Tibial artery (tissue), 4 donors: ENCODE measurements around the gene ETF1.

Source experiments
- DNase-seq, 2 donors: peaks; one replicate each; pipeline ENCODE4 v3.0.0-alpha.2; 2019
- H3K27ac ChIP-seq, 2 donors: fragments of 200-600 bp; sonication (generic) in 1 of 2; 1 replicate in 1 of 2; 2 replicates in 1 of 2; pipeline ENCODE4 v1.5.1; 2018 to 2019; ENCODE audit warnings: mild to moderate bottlenecking in 1 of 2
- H3K27me3 ChIP-seq, 2 donors: fragments of 200-600 bp; sonication (generic) in 1 of 2; one replicate each; pipeline versions ENCODE4 v1.5.1 to v1.6.0; 2016 to 2019
- H3K36me3 ChIP-seq, 3 donors: fragments of 200-600 bp; sonication (generic) in 2 of 3; one replicate each; pipeline ENCODE4 v1.5.1; 2016 to 2019; ENCODE audit warnings: mild to moderate bottlenecking in 2 of 3
- H3K4me1 ChIP-seq, 4 donors: fragments of 200-600 bp; sonication (generic) in 2 of 4; 1 replicate in 3 of 4; 2 replicates in 1 of 4; pipeline ENCODE4 v1.5.1; 2016 to 2019
- H3K4me3 ChIP-seq, 2 donors: fragments of 200-600 bp; sonication (generic) in 1 of 2; 1 replicate in 1 of 2; 2 replicates in 1 of 2; pipeline ENCODE4 v1.5.1; 2018 to 2019; ENCODE audit warnings: mild to moderate bottlenecking in 2 of 2
- H3K9me3 ChIP-seq, 3 donors: fragments of 200-600 bp; sonication (generic) in 1 of 3; one replicate each; pipeline ENCODE4 v1.5.1; 2016 to 2019
- intact Hi-C: fragments of 100-400 bp; cut with DNase I; formaldehyde crosslinking; loops from one replicate; pipeline ENCODE4 v1.15.0; 2023; ENCODE audit warnings: low total_unique reads
- TF ChIP-seq, protein P1 (sequence below), 2 experiments: fragments of 200-600 bp in 1 of 2; fragments of 450-650 bp in 1 of 2; IDR thresholded peaks; one replicate each; pipeline ENCODE4 v1.5.1; 2017 to 2019; ENCODE audit warnings: antibody characterized with exemption in 2 of 2, mild to moderate bottlenecking in 1 of 2, moderate library complexity in 1 of 2

The ETF1 gene

DNA sequence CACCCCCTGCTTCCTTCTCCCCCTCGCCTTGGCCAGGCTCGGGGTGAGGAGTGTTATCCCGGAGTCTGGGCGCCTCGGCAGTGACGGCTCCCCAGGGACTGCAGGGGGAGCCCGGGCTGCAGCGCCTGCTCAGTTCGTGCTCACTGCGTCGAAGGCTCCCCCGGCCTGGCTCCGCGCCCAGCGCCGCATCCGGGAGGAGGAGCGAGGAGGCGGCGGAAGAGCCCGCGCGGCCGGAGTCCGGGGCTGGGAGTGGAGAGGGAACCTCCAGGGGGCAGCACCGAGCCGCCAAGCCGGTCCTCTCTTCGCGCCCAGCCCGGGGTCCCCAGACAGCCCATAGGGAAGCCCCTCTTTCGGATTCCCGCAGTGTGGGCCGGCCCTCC, 79.0 kb downstream of the ETF1 start:
- peaks cover 0 to 44% (median 31%) of the 10 kb centered on the region in 4 donors for H3K4me1 ChIP-seq
- H3K27ac ChIP-seq = peak overlapping the region; percentile 93 to 95
- peaks cover 0 to 13% (median 10%) of the 10 kb centered on the region in 3 donors for H3K36me3 ChIP-seq
- no peaks in the 10 kb centered on the region for H3K9me3 ChIP-seq
- intact Hi-C loops = loop anchor here (2.0 kb wide), 1 partner anchor 79 kb away; the partner anchor contains the start of gene ETF1
- DNase-seq = peak; percentile 92 to 97
- peak overlapping the region; percentile 60 to 85 for H3K4me3 ChIP-seq
- H3K27me3 ChIP-seq = no peaks in the 10 kb centered on the region
- TF ChIP-seq, protein P1, sequence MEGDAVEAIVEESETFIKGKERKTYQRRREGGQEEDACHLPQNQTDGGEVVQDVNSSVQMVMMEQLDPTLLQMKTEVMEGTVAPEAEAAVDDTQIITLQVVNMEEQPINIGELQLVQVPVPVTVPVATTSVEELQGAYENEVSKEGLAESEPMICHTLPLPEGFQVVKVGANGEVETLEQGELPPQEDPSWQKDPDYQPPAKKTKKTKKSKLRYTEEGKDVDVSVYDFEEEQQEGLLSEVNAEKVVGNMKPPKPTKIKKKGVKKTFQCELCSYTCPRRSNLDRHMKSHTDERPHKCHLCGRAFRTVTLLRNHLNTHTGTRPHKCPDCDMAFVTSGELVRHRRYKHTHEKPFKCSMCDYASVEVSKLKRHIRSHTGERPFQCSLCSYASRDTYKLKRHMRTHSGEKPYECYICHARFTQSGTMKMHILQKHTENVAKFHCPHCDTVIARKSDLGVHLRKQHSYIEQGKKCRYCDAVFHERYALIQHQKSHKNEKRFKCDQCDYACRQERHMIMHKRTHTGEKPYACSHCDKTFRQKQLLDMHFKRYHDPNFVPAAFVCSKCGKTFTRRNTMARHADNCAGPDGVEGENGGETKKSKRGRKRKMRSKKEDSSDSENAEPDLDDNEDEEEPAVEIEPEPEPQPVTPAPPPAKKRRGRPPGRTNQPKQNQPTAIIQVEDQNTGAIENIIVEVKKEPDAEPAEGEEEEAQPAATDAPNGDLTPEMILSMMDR (IDR thresholded peaks at IDR 0.05) = peak; percentile 93 to 94

DNA sequence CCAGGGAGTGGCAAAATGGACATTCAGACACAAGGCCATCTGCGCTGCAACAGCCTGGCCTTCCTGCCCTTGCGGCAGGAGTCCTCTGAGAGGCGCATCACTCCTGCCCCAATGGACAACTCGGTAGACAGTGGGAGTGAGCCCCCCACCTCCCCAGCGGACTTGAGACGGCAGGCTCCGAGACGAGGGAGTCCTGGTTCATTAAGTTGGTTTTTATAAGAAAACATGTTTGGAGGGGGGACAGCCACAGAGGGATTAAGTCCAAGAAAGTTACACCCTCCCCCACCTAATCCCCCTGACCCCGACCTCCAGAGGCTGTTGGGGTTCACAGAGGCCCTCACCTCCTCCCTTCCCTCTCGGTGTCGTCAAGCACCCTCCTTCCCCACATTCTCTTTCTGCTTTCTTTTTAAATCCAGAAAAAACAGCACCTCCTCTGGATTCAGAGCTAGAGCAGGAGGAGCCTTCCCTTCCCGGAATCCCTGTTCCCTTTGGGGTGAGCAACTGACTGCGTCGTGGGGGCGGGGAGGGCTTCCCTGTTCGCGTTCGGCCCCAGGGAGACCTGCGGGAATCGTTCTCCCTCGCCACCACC, 79.5 kb downstream of the ETF1 start:
- intact Hi-C loops = loop anchor here (2.0 kb wide), 1 partner anchor 79 kb away; the partner anchor contains the start of gene ETF1
- H3K4me1 ChIP-seq = peaks cover 0 to 47% (median 33%) of the 10 kb centered on the region in 4 donors
- peak overlapping the region; percentile 93 to 95 for H3K27ac ChIP-seq
- H3K9me3 ChIP-seq = no peaks in the 10 kb centered on the region
- peak overlapping the region; percentile 60 to 85 for H3K4me3 ChIP-seq
- no peak for DNase-seq
- H3K36me3 ChIP-seq = peaks cover 0 to 13% (median 10%) of the 10 kb centered on the region in 3 donors
- TF ChIP-seq, protein P1 (IDR thresholded peaks at IDR 0.05) = no peak
- no peaks in the 10 kb centered on the region for H3K27me3 ChIP-seq

DNA sequence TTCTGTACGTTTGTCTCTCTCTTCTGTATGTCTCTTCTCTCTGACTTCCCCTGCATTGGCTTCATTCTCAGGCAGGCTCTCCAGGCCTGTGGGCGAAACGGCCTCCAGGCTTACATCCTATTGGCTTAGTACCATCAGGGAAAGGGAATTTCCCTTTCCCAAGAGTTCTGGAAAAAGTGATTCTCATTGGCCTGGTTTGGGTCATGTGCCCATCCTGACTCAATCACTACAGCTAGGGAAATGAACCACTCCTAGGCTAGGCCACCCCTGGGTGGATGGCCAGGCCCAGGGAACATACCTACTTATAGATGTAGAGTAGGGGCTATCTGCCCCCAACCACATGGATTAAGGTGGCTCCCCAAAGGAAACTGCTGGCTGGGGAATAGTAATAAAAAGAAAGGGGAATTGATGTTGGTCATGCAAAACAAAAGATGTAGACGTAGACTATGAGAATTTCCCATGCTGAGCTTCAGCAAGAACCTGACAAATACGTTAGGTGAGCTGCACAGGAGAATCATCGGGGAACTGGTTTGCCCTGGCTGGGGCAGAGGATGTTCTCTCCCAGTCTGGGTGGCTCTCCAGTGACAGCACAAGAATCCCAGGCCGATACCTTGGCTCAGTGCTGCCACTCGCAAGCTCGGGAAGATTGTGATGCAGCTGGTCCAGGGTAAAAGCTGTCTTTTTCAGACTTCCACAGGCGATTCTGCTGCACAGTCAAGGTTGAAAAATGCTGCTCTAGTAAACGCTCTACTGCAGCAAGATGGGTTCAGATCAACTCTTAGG, 81.5 kb downstream of the ETF1 start:
- Histone ChIP-seq H3K27me3 (no peaks in the 10 kb centered on the region), H3K36me3 (no peaks in the 10 kb centered on the region), H3K9me3 (no peaks in the 10 kb centered on the region), H3K4me3 (no peak overlapping the region), H3K4me1 (peaks cover 0 to 33% (median 20%) of the 10 kb centered on the region in 4 donors), H3K27ac (peak overlapping the region in 1 of 2 donors; percentile 12)
- intact Hi-C loops = no loop called here
- DNase-seq = no peak
- TF ChIP-seq, protein P1 (IDR thresholded peaks at IDR 0.05) = no peak

DNA sequence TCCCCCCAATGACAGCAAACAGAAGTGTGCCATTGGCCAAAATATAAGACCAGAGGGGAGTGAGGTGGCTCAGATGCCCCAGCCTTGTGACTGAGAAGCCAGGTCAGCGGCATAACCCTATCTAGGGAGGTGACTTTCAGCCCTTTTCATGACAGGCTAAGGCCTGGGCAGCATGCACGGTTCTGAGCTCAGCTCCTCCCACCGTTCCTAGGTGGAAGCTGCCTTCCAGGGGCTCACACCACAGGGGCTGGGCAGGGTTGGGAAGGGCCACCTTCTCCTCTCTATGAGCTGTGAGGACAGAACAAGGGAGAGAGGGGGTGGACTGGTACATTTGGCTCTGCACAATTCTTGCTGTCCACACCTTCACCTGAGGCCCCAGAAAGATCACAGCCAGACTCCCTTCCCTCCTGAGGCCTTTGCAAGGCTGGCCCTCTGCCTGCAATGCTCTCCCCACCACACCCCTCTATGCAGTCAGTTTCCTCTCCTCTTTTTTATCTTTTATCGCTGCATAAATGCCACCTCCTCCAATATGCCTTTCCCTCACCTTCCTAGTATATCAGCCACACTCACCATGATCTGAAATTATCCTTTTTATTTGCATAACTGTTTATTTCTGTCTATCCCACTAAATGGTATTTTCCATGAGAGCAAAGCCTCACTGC, 82.9 kb downstream of the ETF1 start:
- TF ChIP-seq, protein P1 (IDR thresholded peaks at IDR 0.05) = no peak
- intact Hi-C loops = no loop called here
- DNase-seq = no peak
- no peak overlapping the region for H3K27ac ChIP-seq
- H3K27me3 ChIP-seq = no peaks in the 10 kb centered on the region
- H3K36me3 ChIP-seq = no peaks in the 10 kb centered on the region
- no peaks in the 10 kb centered on the region for H3K9me3 ChIP-seq
- no peak overlapping the region for H3K4me3 ChIP-seq
- H3K4me1 ChIP-seq = peaks cover 0 to 22% (median 15%) of the 10 kb centered on the region in 4 donors

DNA sequence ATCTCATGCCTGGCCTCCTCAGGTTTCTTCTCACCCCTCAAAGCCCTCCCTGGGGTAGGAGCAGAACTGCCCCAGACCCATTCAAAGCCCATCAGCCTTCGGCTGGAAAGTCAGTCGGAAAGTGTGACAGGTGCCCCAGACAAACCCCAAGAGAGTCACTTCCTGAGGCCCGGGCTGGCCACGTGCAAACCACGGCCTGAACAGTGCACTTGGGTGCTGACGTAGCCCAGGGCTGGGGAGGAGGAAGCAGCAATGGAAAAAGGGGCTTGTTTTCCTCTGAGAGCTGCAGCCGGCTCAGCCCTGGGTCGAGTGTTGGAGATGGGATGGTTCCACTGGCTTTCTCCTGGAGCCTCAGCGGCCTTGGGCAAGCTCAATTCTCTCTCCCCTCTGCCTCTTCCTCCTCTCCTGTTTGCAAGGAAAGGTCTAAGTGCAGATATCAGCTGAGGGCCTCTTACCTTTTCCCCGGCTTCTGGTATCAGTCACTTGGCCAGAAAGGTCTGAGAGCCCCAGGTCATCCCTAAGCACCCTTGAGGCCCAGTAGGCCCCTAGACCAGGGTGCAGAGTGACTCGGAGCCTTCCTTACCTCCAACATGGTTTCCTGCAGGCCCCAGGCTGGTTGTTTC, 83.6 kb downstream of the ETF1 start:
- H3K9me3 ChIP-seq = no peaks in the 10 kb centered on the region
- H3K4me3 ChIP-seq = no peak overlapping the region
- no peak overlapping the region for H3K27ac ChIP-seq
- H3K27me3 ChIP-seq = no peaks in the 10 kb centered on the region
- H3K4me1 ChIP-seq = peaks cover 0 to 22% (median 15%) of the 10 kb centered on the region in 4 donors
- no peaks in the 10 kb centered on the region for H3K36me3 ChIP-seq
- intact Hi-C loops = loop anchor here (10.0 kb wide), 1 partner anchor 815 kb away; no protein-coding TSS in a partner anchor
- DNase-seq = no peak
- TF ChIP-seq, protein P1 (IDR thresholded peaks at IDR 0.05) = no peak
